Endothelial cell of umbilical vein (primary cell): ENCODE measurements around the gene SRRM2. TPM values are rescaled to one million over a fixed set of nuclear protein-coding genes. Genes with fewer than 3 reads are reported as not detected.

Source experiments
- BruUV-seq: library from RNA; stranded (reverse); fragments of 400-500 nt; replicated peaks from 2 replicates; lab custom pipeline; 2021; lab: Mats Ljungman, UMichigan
- CTCF ChIA-PET: fragments of 300-600, 350-600 bp; sonication (Branson Sonifier 250); formaldehyde crosslinking; loops from one replicate; lab custom pipeline; 2021; ENCODE audit warnings: antibody characterized with exemption, inconsistent platforms; lab: Charles Lee
- POLR2A ChIA-PET: fragments of 300-600, 350-600 bp; sonication (Branson Sonifier 250); formaldehyde crosslinking; loops from one replicate; lab custom pipeline; 2021; ENCODE audit warnings: antibody characterized with exemption, inconsistent platforms; lab: Charles Lee
- DNase-seq: peaks from one replicate; pipeline ENCODE4 v3.0.0-alpha.2; 2011; ENCODE audit warnings: low read depth, low spot score
- FAIRE-seq: peaks from 2 replicates; lab custom pipeline; 2011; peaks lifted over from hg19 to GRCh38; lab: Jason Lieb, UNC
- H2AFZ ChIP-seq: 2 replicates; pipeline ENCODE4 v1.6.0; 2012; ENCODE audit warnings: low read depth, low read length, control low read depth, inconsistent platforms
- H3K27ac ChIP-seq: 2 replicates; pipeline ENCODE4 v1.5.1; 2011; ENCODE audit warnings: low read depth, mild to moderate bottlenecking, control low read depth, low read length, moderate library complexity; ENCODE audit not compliant: insufficient read depth
- H3K27me3 ChIP-seq, 2 experiments: 2 replicates each; pipeline versions ENCODE4 v1.6.0 to v1.6.1; 2011; ENCODE audit warnings: low read length in 2 of 2, mixed read lengths in 1 of 2; ENCODE audit not compliant: control insufficient read depth in 2 of 2, insufficient read depth in 2 of 2
- H3K36me3 ChIP-seq, 2 experiments: 2 replicates in 1 of 2; 3 replicates in 1 of 2; pipeline ENCODE4 v1.5.1; 2011; ENCODE audit warnings: low read length in 2 of 2, mild to moderate bottlenecking in 1 of 2, moderate library complexity in 1 of 2; ENCODE audit not compliant: control insufficient read depth in 2 of 2, insufficient read depth in 2 of 2; ENCODE audit errors: extremely low read depth in 1 of 2
- H3K4me1 ChIP-seq: 3 replicates; pipeline ENCODE4 v1.5.1; 2011; ENCODE audit warnings: mild to moderate bottlenecking, low read length; ENCODE audit not compliant: control insufficient read depth, insufficient read depth; ENCODE audit errors: extremely low read depth
- H3K4me2 ChIP-seq: 2 replicates; pipeline ENCODE4 v1.6.1; 2011; ENCODE audit warnings: low read length, control low read depth, mixed read lengths; ENCODE audit not compliant: insufficient read depth
- H3K4me3 ChIP-seq, 3 experiments: fragments of 200-600 bp in 1 of 3; sonication (generic), shearing (Covaris generic) in 1 of 3; replicated peaks in 1 of 3; 2 replicates each; pipeline ENCODE4 v1.5.1; 2011 to 2016; ENCODE audit warnings: control low read depth in 3 of 3, low read length in 3 of 3, mild to moderate bottlenecking in 2 of 3, inconsistent platforms in 1 of 3, low read depth in 1 of 3, moderate library complexity in 1 of 3; ENCODE audit not compliant: insufficient read depth in 1 of 3
- H3K79me2 ChIP-seq: 2 replicates; pipeline ENCODE4 v1.6.0; 2012; ENCODE audit warnings: low read length, inconsistent platforms; ENCODE audit not compliant: control insufficient read depth, insufficient read depth
- H3K9ac ChIP-seq: replicated peaks from 2 replicates; pipeline ENCODE3; 2011; ENCODE audit warnings: low read length, control low read depth; ENCODE audit not compliant: insufficient read depth; ENCODE audit errors: extremely low read depth
- H3K9me1 ChIP-seq: replicated peaks from 3 replicates; pipeline ENCODE4 v1.6.0; 2011; ENCODE audit warnings: mild to moderate bottlenecking, low read length; ENCODE audit not compliant: control insufficient read depth, insufficient read depth; ENCODE audit errors: extremely low read depth
- H3K9me3 ChIP-seq: replicated peaks from 2 replicates; pipeline ENCODE4 v1.5.1; 2012; ENCODE audit warnings: low read length, inconsistent platforms; ENCODE audit not compliant: control insufficient read depth, insufficient read depth
- H4K20me1 ChIP-seq: replicated peaks from 2 replicates; pipeline ENCODE3; 2011; ENCODE audit warnings: mild to moderate bottlenecking, low read length; ENCODE audit not compliant: control insufficient read depth, insufficient read depth; ENCODE audit errors: extremely low read depth
- EZH2 ChIP-seq: IDR thresholded peaks from 2 replicates; pipeline ENCODE4 v1.6.1; 2012; ENCODE audit warnings: borderline replicate concordance, low read depth, mild to moderate bottlenecking, moderate library complexity, low read length, inconsistent platforms; ENCODE audit not compliant: severe bottlenecking
- FOS ChIP-seq: IDR thresholded peaks from 2 replicates; pipeline ENCODE4 v1.6.1; 2011; ENCODE audit warnings: mild to moderate bottlenecking, low read length, moderate library complexity, borderline replicate concordance; ENCODE audit not compliant: insufficient read depth
- GATA2 ChIP-seq: IDR thresholded peaks from 2 replicates; pipeline ENCODE4 v1.7.0; 2011; ENCODE audit warnings: low read depth, mild to moderate bottlenecking, moderate library complexity, mixed read lengths, low read length; ENCODE audit not compliant: insufficient read length, insufficient read depth
- JUN ChIP-seq: IDR thresholded peaks from 2 replicates; pipeline ENCODE4 v1.6.1; 2011; ENCODE audit warnings: borderline replicate concordance, low read depth; ENCODE audit not compliant: insufficient read length, insufficient read depth
- MYC ChIP-seq: IDR thresholded peaks from one replicate; pipeline ENCODE4 v1.6.1; 2011; ENCODE audit warnings: mild to moderate bottlenecking, low read depth, low read length
- POLR2A ChIP-seq: IDR thresholded peaks from 2 replicates; pipeline ENCODE4 v1.6.1; 2012; ENCODE audit warnings: low read depth, mild to moderate bottlenecking, control low read depth, low read length
- POLR2AphosphoS5 ChIP-seq: IDR thresholded peaks from 2 replicates; pipeline ENCODE4 v1.6.1; 2012; ENCODE audit warnings: low read depth, mild to moderate bottlenecking, control low read depth, low read length, moderate library complexity; ENCODE audit not compliant: insufficient read depth
- dilution Hi-C: fragments of 300-500 bp; cut with MboI; formaldehyde crosslinking; loops from one replicate; pipeline ENCODE4 v1.15.0; 2019; ENCODE audit warnings: low sequenced_read_pairs; ENCODE audit not compliant: extremely low pct_ligation_motif_present
- intact Hi-C: fragments of 100-400 bp; cut with micrococcal nuclease; formaldehyde crosslinking; loops from one replicate; pipeline ENCODE4 v1.10.0; 2022
- polyA plus RNA-seq, 4 experiments: library from polyadenylated mRNA; depleted of rRNA in 3 of 4; stranded (reverse) in 3 of 4; unstranded in 1 of 4; fragments of >200 nt; gene quantifications; 2 replicates each; pipeline versions ENCODE4 v1.2.1 to v1.2.3, GENCODE V29; 2011 to 2012; ENCODE audit warnings: missing spikeins in 1 of 4
- total RNA-seq: library from RNA; stranded (reverse); gene quantifications from 2 replicates; pipeline ENCODE4 v1.2.3, GENCODE V29; 2021
- TF ChIP-seq, protein P1 (sequence below): IDR thresholded peaks from 2 replicates; pipeline ENCODE4 v1.6.1; 2011; ENCODE audit not compliant: insufficient read depth, insufficient read length
- TF ChIP-seq, protein P2 (sequence below), 2 donors: IDR thresholded peaks; 1 replicate in 1 of 2; 2 replicates in 1 of 2; pipeline ENCODE4 v1.5.1; 2011; ENCODE audit warnings: low read length in 2 of 2, mild to moderate bottlenecking in 2 of 2, moderate library complexity in 2 of 2, control low read depth in 1 of 2, inconsistent platforms in 1 of 2, low read depth in 1 of 2; ENCODE audit not compliant: insufficient read depth in 1 of 2; ENCODE audit errors: extremely low read depth in 1 of 2

SRRM2 gene
- total and polyA plus RNA-seq, 2 donors (not counting 3 experiments of a cell fraction or from before 2014, with no cell fraction given), result 270 to 483 TPM

DNA sequence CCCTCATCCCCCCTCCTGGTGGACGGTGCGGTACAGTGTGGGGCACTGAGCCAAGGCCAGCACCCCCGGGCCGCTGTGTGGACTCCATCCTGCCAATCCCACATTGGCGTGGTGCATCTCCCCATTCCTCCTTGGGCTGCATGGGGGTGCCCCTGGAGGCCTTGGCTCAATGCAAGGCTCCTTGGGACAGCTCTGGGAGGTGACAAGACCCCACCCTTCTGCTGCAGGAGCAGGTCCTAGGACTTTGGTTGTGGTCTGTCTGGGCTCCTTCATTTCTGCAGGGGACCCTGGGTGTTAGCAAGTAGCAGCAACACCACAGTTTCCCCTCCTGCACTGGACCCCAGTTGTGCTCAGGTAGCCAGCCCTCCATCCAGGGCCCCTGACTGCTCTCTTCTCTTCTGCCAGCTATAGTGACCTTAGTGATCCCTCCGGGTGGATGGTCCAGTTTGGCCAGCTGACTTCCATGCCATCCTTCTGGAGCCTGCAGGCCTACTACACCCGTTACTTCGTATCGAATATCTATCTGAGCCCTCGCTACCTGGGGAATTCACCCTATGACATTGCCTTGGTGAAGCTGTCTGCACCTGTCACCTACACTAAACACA is 65.9 kb downstream of the SRRM2 start:
- Histone ChIP-seq H3K9me1 (no peaks in the 10 kb centered on the region), H2AFZ (no peak overlapping the region), H3K4me1 (no peaks in the 10 kb centered on the region), H3K4me3 (no peak overlapping the region), H3K9me3 (no peaks in the 10 kb centered on the region), H3K4me2 (no peak overlapping the region), H3K79me2 (no peaks in the 10 kb centered on the region), H3K36me3 (no peaks in the 10 kb centered on the region), H3K9ac (no peak overlapping the region), H4K20me1 (no peaks in the 10 kb centered on the region), H3K27me3 (no peaks in the 10 kb centered on the region), H3K27ac (no peak overlapping the region)
- dilution Hi-C loops, result no loop called here
- POLR2A ChIA-PET, result no interaction called here
- DNase-seq, result no peak
- intact Hi-C loops, result no loop called here
- CTCF ChIA-PET, result no interaction called here
- BruUV-seq, result no TSS peak
- TF ChIP-seq MYC (no peak), JUN (no peak), EZH2 (no peak), POLR2A (no peak), POLR2AphosphoS5 (no peak), GATA2 (no peak), FOS (no peak)
- TF ChIP-seq, protein P1, sequence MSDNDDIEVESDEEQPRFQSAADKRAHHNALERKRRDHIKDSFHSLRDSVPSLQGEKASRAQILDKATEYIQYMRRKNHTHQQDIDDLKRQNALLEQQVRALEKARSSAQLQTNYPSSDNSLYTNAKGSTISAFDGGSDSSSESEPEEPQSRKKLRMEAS, result no peak
- TF ChIP-seq, protein P2, sequence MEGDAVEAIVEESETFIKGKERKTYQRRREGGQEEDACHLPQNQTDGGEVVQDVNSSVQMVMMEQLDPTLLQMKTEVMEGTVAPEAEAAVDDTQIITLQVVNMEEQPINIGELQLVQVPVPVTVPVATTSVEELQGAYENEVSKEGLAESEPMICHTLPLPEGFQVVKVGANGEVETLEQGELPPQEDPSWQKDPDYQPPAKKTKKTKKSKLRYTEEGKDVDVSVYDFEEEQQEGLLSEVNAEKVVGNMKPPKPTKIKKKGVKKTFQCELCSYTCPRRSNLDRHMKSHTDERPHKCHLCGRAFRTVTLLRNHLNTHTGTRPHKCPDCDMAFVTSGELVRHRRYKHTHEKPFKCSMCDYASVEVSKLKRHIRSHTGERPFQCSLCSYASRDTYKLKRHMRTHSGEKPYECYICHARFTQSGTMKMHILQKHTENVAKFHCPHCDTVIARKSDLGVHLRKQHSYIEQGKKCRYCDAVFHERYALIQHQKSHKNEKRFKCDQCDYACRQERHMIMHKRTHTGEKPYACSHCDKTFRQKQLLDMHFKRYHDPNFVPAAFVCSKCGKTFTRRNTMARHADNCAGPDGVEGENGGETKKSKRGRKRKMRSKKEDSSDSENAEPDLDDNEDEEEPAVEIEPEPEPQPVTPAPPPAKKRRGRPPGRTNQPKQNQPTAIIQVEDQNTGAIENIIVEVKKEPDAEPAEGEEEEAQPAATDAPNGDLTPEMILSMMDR (IDR thresholded peaks at IDR 0.05; ENCODE audit: extremely low read depth in 1 of 2, insufficient read depth in 1 of 2, low read depth in 1 of 2, low read length in 2 of 2), result no peak
- no peak for FAIRE-seq
